BJ (cell line): ENCODE results near the gene PRKAR1A. TPM values are rescaled to one million over a fixed set of nuclear protein-coding genes. Genes with fewer than 3 reads are reported as not detected.

Experiments
- CTCF ChIA-PET: fragments of 350-600 bp; formaldehyde crosslinking; extraction: SDS; loops from one replicate; lab custom pipeline; 2021; ENCODE audit warnings: antibody characterized with exemption, inconsistent platforms; lab: Yijun Ruan, JAX
- POLR2A ChIA-PET: fragments of 300-600 bp; sonication (Branson Sonifier 250); formaldehyde crosslinking; extraction: SDS; loops from one replicate; lab custom pipeline; 2021; ENCODE audit warnings: antibody characterized with exemption; lab: Charles Lee
- DNase-seq: peaks from one replicate; pipeline ENCODE4 v3.0.0-alpha.2; 2011; ENCODE audit warnings: low read depth
- H3K27me3 ChIP-seq: 2 replicates; pipeline ENCODE4 v1.6.0; 2011; ENCODE audit warnings: low read length; ENCODE audit not compliant: control insufficient read depth, insufficient read depth
- H3K36me3 ChIP-seq: 2 replicates; pipeline ENCODE4 v1.5.1; 2011; ENCODE audit warnings: low read length; ENCODE audit not compliant: control insufficient read depth, insufficient read depth
- H3K4me3 ChIP-seq: 2 replicates; pipeline ENCODE4 v1.5.1; 2011; ENCODE audit warnings: low read depth, mild to moderate bottlenecking, control low read depth, low read length
- polyA plus RNA-seq: library from polyadenylated mRNA; depleted of rRNA; stranded (reverse); fragments of >200 nt; gene quantifications from 2 replicates; pipeline ENCODE4 v1.2.3, GENCODE V29; 2011
- TF ChIP-seq, protein P1 (sequence below): IDR thresholded peaks from 2 replicates; pipeline ENCODE4 v1.5.1; 2011; ENCODE audit warnings: low read depth, mild to moderate bottlenecking, control low read depth, inconsistent platforms, low read length, moderate library complexity; ENCODE audit not compliant: insufficient read depth

The PRKAR1A gene
- polyA plus RNA-seq, 1 experiment: 228 TPM

DNA sequence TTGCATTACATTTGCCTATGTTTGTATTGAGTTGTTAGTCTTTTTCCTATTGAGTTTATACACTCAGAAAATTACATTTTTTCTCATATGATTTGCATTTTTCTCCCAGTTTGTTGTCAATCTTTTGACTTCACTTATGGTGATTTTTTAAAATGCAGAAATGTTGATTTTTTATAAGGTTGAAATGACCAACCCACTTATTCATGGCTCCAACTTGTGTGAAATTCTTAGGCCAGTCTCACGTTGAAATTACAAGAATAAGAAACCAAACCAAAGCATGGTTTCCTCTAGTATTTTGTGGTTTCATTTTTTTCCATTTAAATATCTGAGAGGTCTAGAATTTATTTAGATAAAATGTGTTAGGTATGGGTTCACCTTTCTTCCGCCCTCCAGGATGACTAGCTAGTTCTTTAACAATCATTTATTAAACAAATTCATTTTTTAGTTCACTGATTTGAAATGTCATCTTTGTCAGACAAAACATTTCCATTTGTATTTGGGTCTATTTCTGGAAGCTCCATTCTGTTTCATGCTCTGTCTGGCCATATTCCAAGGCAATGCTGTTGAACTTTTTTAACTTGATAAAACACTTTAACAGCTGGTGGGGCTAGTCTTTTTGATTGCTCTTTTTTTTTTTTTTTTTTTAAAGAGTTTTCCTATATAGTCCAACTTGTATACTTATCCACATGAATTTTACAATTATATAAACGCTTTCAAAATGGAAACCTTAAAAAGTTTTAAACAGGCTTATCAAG, 48.9 kb downstream of the PRKAR1A start:
- H3K27me3 ChIP-seq: peaks cover 1% of the 10 kb centered on the region; the same call in 1 of the 2 replicates
- CTCF ChIA-PET: interaction anchor here (0.9 kb wide), 1 partner anchor 52 kb away, joined by 3 read pairs; no protein-coding TSS in a partner anchor
- H3K36me3 ChIP-seq: no peaks in the 10 kb centered on the region
- TF ChIP-seq, protein P1, sequence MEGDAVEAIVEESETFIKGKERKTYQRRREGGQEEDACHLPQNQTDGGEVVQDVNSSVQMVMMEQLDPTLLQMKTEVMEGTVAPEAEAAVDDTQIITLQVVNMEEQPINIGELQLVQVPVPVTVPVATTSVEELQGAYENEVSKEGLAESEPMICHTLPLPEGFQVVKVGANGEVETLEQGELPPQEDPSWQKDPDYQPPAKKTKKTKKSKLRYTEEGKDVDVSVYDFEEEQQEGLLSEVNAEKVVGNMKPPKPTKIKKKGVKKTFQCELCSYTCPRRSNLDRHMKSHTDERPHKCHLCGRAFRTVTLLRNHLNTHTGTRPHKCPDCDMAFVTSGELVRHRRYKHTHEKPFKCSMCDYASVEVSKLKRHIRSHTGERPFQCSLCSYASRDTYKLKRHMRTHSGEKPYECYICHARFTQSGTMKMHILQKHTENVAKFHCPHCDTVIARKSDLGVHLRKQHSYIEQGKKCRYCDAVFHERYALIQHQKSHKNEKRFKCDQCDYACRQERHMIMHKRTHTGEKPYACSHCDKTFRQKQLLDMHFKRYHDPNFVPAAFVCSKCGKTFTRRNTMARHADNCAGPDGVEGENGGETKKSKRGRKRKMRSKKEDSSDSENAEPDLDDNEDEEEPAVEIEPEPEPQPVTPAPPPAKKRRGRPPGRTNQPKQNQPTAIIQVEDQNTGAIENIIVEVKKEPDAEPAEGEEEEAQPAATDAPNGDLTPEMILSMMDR: no peak
- POLR2A ChIA-PET: no interaction called here
- no peak overlapping the region for H3K4me3 ChIP-seq
- DNase-seq: no peak

- TF ChIP-seq, protein P1: no peak
- Histone ChIP-seq H3K27me3 (peaks cover 1% of the 10 kb centered on the region; the same call in 1 of the 2 replicates), H3K4me3 (no peak overlapping the region), H3K36me3 (no peaks in the 10 kb centered on the region)
- CTCF ChIA-PET: interaction anchor here (0.9 kb wide), 1 partner anchor 50 kb away, joined by 3 read pairs; the partner anchor contains the start of gene PRKAR1A
- DNase-seq: no peak
- POLR2A ChIA-PET: no interaction called here
Measured at GRCh38 chr17:68562736-68563135, 50.5 kb downstream of the PRKAR1A start.

DNA sequence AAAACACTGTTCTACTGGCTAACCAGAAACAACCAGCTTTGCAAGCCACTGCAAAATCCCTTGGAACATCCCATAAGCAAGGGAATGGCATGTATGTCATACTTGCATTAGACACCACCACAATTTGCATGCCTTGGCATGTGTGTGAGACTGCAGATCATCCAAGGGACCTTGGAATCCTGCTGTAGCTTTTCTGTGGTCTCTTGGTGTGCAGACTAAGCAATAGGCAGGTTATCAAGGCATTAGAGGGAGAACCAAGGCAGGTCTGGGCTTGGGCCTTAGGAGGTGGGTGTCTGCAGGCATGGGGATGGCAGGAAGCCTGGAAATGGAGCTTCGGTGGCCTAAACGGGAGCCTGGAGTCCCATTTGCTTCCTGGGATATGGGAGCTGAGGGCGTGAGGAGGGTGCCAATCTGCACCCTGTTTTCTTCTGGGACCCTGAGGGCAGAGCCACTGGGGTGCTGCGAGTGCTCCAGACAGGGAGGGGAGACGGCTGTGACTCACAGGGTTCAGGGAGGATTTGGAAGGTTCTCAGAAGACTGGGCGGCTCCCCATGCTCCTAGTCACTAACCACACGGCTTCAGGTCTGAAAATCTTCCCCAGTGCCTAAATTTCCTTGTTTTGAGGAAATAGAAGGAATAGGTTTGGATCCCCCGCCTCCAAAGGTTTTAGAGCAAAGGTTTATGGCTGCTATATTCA, 52.3 kb downstream of the PRKAR1A start:
- no peaks in the 10 kb centered on the region for H3K36me3 ChIP-seq
- H3K4me3 ChIP-seq: no peak overlapping the region
- TF ChIP-seq, protein P1: no peak
- H3K27me3 ChIP-seq: peaks cover 1% of the 10 kb centered on the region; the same call in 1 of the 2 replicates
- CTCF ChIA-PET: interaction anchor here (0.8 kb wide), 1 partner anchor 207 kb away, joined by 3 read pairs; no protein-coding TSS in a partner anchor
- DNase-seq: no peak
- POLR2A ChIA-PET: no interaction called here

- TF ChIP-seq, protein P1: no peak
- ChIA-PET CTCF (interaction anchor here (0.7 to 1.9 kb wide), 6 partner anchors 10 to 195 kb away, joined by 3 to 8 read pairs (median 4); no protein-coding TSS in a partner anchor), POLR2A (no interaction called here)
- Histone ChIP-seq H3K36me3 (no peaks in the 10 kb centered on the region), H3K27me3 (peaks cover 1% of the 10 kb centered on the region; the same call in 1 of the 2 replicates), H3K4me3 (no peak overlapping the region)
- DNase-seq: no peak
Measured at GRCh38 chr17:68565661-68566441, 53.6 kb downstream of the PRKAR1A start.

DNA sequence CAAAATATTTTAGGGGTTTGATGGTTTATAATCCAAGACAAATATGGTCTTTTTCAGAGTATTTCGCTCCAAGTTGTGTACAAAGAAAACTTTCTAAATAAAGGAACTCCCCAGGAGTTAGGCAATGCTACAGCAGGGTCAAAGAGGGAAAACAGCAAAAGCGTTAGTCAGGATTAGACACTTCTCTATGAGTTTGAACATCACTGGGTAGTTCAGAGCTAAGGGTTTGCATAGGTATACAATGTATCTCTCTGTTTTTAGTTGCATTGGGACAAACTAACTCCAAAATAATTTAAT, 54.2 kb downstream of the PRKAR1A start:
- DNase-seq: no peak
- no peaks in the 10 kb centered on the region for H3K36me3 ChIP-seq
- ChIA-PET CTCF (interaction anchor here (0.7 to 3.3 kb wide), 7 partner anchors 10 to 194 kb away, joined by 3 to 18 read pairs (median 5); no protein-coding TSS in a partner anchor), POLR2A (no interaction called here)
- peaks cover 1% of the 10 kb centered on the region; the same call in 1 of the 2 replicates for H3K27me3 ChIP-seq
- no peak overlapping the region for H3K4me3 ChIP-seq
- TF ChIP-seq, protein P1: no peak
